Inflammatory macrophage (primary cell): ENCODE results near the gene LZTR1.
A peak's percentile ranks its signal among the peaks of the same experiment; 100 is the strongest.
"Not testable (repeated sequence)": the region's sequence is repeated elsewhere in the genome, so short reads cannot be mapped to it uniquely, and the experiment has no call there.

Source experiments
- DNase-seq, 2 donors: peaks; one replicate each; pipeline ENCODE4 v3.0.0-alpha.2; 2020 to 2022

The LZTR1 gene

DNA sequence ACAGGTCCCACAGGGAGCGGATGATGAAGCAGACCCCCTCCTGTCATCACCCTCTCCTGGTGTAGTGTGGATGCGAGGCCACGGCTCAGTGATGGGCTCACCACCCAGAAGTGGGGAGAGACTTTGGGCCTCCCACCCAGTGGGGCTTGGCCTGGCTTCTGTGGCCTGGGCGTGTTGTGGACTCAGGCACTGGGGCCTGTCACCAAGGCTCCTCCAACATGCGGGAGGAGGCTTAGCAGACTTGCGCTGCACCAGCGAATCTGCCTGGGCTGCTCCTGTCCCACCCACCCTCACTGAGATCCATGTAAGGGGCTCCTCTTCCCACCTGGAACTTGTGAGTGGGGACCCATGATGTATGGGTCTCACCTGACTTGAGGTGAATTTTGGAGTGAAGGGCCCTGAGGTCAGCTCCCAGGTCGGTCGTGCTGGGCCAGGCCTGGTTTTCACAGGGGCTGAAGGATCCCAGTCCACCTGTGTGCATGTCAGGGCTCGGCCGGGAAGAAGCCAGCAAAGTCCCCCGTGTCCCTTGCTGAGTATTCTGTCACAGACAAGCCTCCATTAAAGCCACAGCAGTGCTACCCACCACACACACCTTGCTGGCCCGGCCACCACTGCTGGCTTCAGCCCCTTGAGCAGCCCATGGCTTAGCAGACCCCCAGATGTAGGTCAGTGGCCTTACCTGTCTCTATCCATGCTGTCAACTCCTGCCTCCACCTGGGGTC lies 15.6 kb downstream of the LZTR1 start:
- no peak for DNase-seq

DNA sequence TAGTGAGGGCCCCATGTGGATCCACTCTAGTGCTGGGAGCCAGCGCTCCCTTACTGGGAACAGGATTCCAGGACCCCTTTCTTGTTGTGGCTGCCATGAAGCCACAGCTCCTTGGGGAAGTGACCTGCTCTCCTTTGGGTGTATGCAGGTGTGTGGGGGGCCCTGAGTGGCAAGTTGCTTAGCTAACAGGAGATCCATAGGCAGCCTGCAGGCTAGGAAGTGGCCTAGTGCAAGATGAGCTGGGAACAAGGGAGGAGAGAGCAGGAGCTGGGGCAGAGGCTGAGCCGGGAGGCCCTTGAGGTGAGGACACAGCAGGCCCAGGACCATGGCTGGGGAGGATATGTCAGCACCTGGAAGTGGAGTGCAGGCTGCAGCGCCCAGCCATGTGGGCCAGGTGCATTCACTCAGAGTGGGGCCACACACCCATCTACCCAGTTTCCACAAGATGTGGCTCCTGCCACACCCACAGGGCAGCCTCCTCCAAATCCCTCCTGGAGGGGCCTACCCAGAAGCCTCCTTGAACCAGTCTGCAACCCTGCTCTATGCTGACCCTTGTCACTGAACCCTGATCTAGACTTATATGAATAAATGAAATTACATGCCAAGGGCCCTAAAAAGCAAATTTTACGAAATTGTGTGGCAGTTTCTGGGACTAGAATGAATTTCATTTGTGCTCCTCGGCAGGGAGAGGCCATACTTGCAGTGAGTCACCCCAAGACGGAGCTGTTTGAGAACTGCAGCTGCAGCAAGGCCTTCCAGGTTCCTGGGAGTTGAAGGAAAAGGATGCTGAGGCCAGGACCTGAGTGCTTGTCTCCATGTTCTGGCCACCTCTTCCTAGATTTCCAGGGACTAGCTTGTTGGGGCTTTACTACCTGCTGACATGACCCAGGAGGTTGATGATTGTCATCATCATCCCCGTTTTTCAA lies 16.6 kb downstream of the LZTR1 start:
- DNase-seq, result no peak

DNA sequence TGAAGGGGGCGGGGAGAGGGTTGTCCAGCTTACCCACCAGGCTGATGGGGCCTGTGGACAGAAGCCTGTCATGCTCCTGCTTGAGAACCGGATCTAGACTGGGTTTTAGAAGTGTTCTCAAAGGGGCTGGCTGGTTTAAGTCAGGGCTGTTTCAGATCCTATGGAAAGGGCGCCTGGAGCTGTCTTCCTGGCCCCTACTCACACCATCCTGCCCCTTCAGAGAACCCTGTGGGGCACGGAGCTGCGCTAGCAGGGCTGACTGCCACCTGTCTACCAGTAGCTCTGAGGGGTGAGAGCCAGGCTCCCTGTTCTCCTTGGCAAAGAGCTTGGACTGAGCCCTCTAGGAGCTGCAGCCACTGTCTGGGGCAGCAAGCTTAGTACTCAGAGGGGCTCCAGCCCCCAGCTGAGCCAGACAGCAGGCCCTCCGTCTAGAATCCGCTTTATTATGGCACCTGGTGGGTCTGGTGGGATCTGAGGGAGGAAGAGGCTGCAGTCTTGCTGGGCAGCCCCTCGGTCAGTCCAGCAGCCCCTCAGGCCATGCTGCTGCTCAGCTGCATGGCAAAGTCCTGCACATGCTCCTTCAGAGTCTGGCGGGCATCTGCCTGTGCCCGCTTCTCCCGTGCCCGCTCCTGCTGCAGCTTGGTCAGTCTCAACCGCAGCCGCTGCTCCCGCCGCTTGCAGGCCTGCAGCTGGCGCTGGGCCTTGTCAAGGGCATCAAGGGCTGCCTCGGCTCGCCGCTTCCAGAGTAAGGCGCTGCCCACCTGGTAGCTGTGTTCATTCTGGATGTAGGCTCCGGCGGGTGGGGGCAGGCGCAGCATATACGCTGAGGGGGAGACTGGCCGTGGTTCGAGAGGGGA lies 17.5 kb downstream of the LZTR1 start:
- DNase-seq, result no peak

DNA sequence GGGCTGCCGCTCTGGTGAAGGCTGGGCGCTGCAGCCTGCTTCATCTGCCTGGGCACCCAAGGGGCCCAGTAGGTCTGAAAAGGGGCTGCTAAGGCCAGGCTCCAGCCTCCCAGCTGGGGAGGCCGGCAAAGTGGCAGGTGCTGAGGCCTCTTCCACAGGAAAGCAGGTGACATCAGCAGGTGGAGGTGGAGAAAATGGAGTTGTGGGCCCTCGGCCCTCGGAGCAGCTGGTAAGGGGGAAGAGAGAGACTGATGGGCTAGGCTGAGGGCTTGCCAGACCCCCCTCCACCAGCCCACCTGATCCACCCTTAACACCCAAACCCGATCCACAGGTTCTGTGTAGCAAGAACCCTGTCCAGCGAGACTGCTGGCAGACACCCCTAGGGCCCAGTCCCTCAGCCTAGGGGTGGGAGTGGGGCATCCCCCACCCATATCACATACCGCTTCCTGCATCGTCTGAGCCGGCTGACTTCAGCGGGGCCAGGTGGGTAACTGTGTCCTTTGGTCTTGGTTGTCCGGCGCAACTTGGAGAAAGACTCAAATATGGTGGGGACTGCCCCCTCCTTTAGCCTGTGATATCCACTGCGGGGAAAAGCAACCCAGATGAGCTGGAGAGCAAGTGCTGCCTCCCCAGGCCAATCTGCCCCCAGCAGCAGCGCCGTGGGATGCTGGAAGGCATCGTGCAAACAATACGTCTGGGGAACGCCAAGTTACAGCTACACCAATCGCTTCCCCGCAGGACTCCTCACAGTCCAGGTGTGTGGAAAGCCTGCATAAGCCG lies 18.3 kb downstream of the LZTR1 start:
- DNase-seq, result no peak

DNA sequence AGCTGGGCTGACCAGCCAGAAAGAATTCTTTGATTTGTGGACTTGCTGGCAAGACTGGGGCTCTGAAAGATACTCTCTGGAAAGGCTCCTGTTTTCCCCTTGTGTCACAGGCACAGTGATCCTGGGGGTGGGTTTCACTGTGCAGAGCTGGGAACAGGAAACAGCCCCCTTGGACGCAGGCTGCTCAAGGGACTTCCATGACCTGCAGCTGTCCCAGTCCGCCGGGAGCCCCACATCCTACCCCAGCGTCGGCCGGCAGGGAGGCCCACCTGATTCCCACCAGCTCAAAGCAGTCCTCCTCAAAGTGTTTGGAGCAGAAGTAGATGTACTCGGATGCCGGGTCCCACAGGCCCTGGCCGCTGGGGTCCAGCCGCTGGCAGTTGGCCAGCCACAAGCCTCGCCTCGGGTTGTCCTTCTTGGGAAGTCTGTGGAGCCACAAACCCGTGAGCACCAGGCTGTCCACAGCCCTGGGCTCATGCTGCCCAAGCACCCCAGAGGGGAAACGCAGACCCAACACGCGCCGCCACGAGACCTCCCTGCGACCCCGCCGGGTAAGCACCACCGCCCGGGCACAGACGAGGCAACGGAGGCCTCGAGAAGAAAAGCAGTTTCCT lies 19.0 kb downstream of the LZTR1 start:
- DNase-seq, result no peak

DNA sequence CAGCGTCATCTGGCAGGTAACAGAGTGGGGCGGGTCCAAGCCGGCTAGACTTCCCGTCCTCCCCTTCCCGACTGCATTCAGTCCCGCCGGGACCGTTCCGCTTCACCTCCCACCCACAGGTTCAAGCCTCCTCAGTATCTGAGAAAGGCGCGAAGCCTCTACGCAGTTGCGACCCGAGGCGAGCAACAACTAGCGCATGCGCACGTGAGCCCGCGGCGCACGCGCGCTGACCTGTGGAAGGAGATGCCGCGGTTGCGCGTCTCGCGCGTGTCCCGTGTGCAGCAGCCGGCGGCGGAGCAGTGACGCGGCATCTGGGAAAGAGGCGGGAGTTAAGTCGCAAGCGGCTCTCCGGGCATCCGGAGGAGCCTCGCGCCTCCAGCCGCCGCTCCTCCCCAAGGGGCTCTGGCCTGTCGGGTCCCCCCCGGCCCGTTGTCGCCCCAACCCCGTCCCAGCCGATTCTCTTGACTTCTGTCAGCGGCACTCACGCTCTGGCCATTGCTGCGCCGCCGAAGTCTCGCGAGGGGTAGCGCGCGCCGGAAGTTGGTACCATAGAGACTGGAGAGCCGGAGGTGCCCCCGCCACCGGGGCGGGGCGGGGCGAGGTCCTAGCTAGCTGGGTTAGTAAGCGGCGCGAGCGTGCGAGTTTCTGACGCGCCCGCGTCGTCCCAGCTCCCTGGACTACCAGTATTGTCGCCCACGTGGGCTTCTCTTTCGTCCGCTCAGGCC lies 19.7 kb downstream of the LZTR1 start, which contains the start of gene THAP7:
TSS of gene THAP7 (minus strand) at position 518 of the 725 bp plus-strand sequence. CDS start at position 311, 207 bp downstream.
- peak; percentile 96 to 98 for DNase-seq

DNA sequence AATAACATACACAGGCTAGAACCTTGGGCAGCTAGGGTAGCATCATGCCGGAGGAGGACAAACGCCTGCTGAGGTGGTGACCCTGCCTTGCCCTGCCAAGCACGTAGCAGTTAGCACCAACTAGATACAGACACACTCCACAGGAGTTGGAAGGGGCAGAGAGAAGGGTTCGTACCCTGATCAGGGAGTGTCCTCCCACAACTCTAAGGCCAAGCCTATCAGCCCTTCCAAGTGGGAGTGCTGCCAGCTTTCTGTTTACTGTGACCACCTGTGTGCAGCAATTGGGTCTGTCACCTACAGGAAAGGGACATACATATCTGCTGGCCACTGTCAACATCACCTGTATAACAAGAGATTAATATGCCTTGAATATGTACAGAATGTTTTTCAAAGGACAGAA lies 21.7 kb downstream of the LZTR1 start:
- no peak for DNase-seq

DNA sequence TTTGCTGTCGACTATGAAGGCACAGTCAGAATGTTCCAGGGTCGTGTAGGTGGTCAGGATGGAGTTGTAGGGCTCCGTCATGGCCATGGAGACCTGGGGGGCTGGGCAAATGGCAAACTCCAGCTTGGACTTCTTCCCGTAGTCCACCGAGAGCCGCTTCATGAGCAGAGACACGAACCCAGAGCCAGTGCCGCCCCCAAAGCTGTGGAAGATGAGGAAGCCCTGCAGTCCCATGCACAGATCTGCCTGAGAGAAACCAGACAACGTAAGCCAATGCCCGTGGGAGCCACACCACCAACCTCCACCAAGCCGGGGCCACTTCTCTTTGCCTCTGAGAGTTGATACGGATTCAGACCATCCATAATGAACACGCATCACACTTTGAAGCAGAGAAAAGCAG lies 27.1 kb downstream of the LZTR1 start:
- DNase-seq, result not testable (repeated sequence)

DNA sequence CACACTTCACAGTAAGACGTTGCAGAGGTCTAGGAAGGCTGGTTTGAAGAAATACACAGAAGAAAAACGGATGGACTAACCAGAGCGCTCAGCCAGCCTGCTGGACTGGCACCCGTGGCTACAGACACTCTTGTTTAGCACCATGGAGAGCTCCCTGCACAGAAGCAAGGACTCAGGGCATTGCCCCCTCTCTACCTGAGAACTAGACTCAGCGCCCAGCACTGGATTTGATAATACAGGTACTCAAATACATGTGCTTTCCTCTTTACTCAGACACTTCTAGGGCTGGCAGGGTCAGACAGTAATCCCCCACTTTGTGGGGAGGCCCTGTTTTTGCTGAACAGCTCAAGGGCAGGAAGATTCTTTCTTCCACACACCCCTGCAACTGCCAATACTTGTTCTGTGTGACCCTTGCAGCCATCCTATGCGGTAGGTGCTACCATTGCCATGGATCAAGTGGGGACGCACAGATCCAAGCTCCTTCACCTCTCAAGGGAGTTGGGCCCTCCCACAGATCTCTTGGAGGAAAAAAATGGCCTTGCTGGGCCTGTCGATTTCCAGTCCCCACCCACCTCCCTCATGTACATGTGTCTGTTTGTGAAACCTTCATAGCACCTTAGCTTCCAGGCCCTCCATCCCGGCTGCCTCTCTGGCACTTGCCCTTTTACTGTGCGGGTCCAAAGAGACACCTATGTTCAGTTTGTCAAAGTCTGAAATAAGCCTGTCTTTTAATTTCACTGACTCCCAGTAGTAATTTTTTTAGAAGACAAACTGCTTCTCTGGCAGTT lies 27.7 kb downstream of the LZTR1 start:
- DNase-seq, result peak in 1 of 2 donors; percentile 27

DNA sequence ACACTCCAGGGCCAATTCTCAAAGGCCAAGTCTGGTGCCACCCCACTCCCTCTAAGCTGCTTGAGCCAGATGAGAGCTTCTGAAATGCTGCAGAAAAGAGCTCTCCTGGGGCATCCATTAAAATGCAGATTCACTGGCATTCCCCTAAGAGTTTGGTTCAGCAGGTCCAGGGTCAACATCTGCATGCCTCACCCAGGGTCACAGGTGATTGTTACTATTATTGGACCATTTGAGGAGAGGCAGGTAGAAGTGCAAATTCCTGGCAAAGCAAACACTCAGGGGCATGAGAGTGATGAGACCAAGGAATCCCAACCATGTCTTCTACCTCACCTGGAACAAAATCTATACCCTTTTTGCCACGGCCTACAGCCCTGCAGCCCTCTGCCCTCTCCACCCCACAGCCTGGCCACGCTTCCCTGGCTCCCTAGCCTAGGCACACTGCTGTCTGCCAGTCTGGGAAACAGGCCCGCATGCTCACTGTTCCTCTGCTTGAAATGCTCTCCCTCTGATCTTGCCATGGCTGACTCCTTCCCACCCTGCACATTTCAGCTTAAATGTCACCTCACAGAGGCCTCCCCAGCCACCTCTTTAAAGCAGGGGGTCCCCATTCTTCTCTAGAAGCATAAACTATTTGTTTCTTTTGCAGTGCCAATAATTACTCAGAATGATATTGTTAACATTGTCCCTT lies 28.5 kb downstream of the LZTR1 start:
- no peak for DNase-seq

DNA sequence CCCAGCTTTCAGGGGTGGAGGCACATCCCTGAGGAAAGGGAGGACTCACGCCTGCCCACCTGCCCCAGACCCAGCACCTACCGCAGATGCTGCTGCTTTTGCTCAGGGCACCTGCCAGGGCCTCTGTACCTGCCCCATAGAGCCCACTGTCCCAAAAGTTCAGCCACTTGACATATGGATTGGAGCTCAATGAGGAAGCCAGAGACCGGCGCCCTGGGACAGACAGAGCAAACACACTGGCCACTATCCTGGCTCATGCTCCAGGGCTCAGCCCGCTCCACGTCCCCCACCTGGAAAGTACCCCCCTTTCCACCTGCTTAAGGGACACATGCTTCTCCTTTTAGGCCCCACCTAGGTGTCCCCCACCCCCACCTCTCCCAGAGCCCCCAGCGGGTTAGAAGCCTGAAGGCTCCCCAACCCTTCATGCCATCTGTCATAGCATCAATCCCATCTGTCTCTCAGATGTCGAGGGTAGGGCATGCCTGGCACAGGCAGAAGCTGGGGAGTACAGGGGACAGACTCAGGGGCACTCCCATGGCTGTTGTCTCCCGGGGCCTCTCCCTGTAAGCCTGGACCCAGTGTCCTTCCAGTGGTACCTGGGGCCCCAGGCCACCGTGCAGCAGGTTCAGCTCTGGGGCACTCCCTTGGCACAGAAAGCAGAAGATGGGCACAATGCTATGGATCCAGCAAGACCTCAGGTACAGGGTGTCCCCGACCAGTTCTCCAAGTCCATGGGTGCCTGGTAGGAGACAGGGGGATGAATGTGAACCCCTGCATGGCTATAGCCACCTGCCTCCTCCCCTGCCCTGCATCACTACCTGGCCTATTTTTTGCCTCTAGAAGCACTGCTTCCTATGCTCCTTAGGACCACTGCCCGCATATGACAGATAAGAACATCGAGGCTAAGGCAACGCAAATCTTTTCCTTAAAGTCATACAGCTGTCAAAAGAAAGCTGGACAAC lies 30.6 kb downstream of the LZTR1 start:
- DNase-seq, result no peak

DNA sequence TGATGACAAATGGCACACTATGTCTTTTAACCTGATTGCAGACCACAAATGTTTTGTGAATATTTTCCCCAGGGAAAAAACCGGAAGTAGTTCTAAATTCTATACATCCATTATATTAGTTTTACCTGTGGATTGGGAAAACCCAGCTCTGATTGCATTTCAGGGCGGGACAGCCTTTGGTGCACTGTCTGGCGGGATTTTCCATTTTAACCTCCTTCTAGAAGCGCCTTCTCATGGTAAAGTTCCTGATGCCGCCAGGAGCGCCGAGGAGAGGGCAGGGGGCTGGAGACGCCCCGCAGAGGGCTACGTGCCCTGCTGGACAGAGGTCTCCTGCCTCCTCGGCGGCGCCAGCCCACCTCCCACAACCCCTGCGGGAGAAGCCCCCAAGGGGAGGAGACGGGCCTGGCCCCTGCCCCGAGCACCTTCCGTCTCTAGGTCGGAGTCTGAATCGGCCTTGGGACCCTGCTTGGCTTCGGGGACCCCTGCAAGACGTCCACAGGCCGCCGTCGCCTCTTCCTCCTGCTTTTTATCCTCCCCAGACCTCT lies 31.6 kb downstream of the LZTR1 start:
- no peak for DNase-seq

DNA sequence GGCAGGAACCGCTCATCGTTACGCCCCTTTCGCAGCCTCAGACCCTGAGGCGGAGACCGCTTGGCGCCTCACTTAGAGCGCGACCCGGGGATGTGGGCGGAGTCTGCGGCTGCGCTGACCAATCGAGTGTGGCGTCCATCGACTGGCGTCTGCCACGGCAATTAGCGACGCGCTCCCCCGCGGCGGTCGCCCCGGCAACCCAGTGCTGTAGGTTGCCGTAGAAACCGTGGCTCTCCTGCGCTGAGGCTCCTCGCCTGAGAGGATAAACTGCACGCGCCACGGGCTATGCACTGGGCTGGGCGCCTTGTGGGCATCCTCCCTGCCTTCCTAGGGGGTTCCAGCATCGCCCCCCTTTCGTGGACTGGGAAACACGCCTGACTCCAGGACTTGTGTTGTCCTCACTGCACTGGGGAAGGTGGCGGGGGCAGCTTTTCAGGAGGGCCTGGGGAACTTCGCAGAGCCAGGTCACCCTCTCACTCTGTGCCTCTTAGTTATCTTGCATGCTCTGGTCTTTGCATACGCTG lies 32.2 kb downstream of the LZTR1 start:
- peak; percentile 74 to 86 for DNase-seq

DNA sequence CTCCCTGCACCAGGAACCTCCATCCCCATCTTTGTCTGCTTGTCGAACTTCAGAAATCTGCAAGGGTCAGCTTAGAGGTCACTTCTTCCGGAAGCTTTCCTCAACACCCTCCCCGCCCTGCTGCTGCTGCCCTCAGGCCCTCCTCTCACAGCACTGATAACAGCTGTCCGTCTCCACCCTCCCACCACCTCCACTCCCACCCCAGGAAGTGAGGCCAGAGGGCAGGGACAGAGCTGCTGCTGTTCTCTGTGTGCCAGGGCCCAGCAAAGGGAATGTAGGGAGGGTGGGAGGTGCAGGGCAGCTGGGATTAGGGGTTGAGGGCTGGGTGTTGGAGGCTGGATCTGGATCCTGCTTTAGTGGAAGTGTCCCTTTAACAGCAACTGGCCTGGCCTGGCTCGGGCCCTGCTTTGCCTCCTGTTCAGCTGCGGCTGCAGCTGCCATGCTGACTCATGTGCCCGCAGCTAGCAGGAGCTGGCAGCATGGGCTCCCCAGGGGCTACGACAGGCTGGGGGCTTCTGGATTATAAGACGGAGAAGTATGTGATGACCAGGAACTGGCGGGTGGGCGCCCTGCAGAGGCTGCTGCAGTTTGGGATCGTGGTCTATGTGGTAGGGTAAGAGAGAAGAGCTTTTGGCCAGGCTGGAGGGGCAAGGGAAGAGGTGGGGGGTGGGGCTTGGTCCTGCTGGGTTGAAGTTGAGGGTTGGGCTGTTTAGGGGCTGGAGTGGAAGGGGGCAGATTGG lies 32.8 kb downstream of the LZTR1 start, which contains the start of gene P2RX6:
TSS of gene P2RX6 (plus strand) at position 440 of the 740 bp plus-strand sequence. CDS start at position 450, 10 bp downstream.
- DNase-seq, result peak; percentile 41 to 74

DNA sequence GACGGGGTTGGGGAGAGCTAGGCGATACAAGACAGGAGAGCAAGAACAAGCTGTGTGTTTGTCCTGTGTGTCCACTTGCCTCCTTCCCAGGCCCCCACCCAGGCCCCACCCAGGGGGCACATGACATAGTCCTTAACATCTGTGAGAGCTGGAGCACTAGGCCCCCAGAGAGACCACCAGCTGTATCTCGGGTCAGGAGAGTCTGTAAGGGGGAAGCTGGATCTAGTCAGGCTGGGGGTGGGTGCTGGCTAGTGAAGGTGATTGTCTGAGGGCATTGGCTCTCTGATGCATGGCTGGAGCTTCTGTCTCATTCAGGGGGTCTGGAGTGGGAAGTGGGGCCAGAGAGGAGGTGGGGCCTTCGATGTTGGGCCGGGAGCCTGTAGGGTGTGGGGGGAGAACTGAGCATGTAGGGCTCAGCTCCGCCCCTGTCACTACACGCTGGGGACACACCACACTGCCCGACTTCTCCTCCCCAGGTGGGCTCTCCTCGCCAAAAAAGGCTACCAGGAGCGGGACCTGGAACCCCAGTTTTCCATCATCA lies 33.4 kb downstream of the LZTR1 start:
- no peak for DNase-seq
